Endometrium (tissue), 2 donors: ENCODE measurements around the gene SLX4IP.
A peak's percentile ranks its signal among the peaks of the same experiment; 100 is the strongest.

Source experiments
- FAIRE-seq: peaks from 2 replicates; lab custom pipeline; 2012; peaks lifted over from hg19 to GRCh38; lab: Jason Lieb, UNC
- donor health status: control.
- donor health status: control.

Gene SLX4IP

GRCh38 chr20:10666221-10667076, 231.3 kb downstream of the SLX4IP start:
- FAIRE-seq = no peak

- no peak for FAIRE-seq
Measured at GRCh38 chr20:10667077-10667401, 231.9 kb downstream of the SLX4IP start.

DNA sequence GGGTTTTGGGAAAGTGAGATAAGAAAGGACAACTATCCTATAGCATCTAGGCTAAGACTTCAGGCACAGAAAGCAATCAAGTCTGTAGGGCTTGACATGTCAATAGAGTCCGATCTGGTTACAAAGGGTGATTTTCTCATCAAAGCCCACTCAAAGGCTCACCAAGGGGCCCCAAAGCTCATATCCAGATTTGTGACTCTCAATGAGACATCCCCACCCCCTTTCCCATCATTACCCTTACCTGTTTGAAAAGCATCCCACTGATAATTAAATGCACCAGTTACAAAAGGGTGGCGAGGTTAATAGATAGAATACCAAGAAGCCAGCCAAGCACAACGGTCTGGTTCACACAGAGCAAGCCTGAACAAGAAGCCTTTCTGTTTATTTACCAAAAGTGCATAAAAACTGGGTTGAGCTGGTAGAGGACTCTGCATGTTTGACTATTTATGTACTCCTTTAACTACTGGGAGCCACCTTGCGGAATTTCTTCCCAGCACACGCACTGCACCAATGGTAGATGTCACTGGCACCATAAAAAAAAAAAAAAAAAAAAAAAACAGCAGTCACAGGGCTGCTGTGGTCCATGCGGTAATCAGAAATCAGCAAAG, 232.6 kb downstream of the SLX4IP start:
- no peak for FAIRE-seq

- no peak for FAIRE-seq
Measured at GRCh38 chr20:10668677-10669368, 233.7 kb downstream of the SLX4IP start.

GRCh38 chr20:10669843-10670446, 234.8 kb downstream of the SLX4IP start:
- FAIRE-seq = no peak

DNA sequence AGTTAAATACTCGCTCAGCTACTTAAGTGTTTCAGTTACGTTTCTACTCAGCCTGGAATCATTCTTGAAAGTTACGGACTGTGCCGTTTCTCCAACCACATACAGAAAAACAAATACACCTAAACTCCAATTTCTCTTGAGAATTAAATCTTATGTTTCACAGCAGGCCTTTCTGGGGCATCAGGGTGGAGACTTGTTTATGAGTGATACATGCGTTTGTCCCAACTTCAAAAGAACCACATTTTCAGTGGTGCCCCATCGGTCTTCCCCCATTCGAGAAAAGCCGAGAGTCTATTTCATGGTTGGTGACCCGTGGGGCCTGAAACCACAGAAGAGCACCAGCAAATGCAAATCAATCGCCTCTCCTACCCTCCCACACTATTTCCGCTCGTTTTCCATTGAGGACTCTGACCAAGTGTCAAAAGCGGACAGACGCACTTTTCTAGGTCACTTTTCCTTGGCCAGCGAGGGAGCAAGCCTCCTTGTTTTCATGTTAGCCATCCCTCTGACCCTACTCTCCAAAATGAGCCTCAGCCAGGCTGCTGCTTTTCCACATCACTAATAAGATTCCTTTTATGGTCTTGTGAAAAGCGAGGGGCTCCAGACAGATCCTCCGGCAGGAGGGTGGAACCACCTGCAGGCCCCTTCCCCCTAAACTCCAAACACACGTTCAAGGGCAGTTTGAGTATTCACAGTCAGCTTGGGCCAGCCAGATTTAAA, 235.6 kb downstream of the SLX4IP start:
- FAIRE-seq = no peak

DNA sequence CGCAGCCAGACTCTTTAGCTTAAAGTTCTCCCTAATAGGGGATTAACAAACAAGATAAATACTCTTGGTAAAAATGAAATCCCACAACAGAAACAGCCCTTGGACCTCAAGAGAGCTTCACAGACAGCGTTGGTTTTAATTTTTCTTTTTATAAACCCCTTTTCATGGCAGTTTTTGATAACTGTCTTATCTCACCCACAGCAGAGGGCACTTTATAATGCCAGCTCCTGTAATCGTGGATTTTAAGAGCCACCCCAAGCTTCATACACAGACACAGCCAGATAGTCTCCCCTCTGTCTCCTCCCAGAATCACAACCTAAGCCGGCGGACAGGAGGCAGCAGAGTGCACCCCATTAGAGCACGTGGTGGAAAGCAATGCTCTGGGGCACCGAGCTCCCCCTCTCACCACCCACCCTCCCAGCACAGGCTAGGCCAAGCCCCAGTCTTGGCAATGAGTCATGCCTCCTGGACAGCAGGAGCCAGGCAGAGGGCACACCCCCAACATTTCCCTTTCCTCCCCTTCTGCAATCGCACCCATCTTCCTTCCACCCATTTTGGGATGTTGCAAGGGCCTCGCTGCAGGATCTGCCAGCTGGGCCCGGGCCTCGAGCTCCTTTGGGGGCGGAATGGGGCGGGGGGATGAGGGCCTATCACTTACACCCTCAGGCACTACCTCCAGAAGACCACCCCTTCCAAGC, 236.3 kb downstream of the SLX4IP start:
- FAIRE-seq = no peak

GRCh38 chr20:10671919-10672623, 237.0 kb downstream of the SLX4IP start:
- no peak for FAIRE-seq

- no peak for FAIRE-seq
Measured at GRCh38 chr20:10672624-10673127, 237.6 kb downstream of the SLX4IP start.

DNA sequence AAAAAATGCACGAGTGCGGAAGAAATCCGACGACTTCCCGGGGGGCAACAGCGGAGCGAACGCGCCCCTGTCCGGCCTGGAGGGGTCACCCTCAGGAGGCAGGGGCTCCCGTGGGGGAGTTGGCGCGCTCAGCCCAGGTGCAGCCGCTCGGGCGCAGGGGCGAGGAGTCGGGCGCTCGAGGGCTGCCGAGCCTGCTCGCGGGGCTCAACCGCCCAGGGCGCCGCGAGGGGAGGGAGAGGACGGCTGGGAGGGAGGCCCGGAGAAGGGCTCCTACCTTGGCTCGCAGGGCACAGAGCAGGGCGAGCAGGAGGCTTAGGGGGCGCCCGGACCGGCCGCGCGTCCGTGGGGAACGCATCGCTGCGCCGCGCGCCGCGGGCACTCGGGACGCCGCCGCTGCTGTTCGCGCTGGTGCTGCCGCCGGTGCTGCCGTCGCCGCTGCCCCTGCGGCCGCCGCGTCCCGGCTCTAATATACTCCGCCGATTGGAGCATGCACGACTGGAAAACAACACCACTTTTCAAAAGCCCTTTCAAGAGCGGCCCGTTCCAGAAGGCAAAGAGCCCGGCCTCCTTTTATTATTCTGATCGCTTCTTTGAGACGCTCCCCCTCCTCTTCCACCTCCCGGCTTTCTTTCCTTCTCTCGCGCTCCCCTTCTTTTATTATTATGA, 238.2 kb downstream of the SLX4IP start:
- FAIRE-seq = no peak

- FAIRE-seq = peak; percentile 70
Measured at GRCh38 chr20:10673842-10674683, 239.0 kb downstream of the SLX4IP start, which contains the start of gene JAG1. TSS of gene JAG1 (minus strand) at chr20:10673999. CDS start at chr20:10673530, 469 bp downstream.

GRCh38 chr20:10674684-10675449, 239.8 kb downstream of the SLX4IP start:
- FAIRE-seq = no peak

- no peak for FAIRE-seq
Measured at GRCh38 chr20:10675450-10675848, 240.3 kb downstream of the SLX4IP start.

- FAIRE-seq = no peak
Measured at GRCh38 chr20:10676518-10676917, 241.4 kb downstream of the SLX4IP start.
